Thoracic aorta (tissue), 2 donors: ENCODE measurements around the gene RBM23. TPM values are rescaled to one million over a fixed set of nuclear protein-coding genes. Genes with fewer than 3 reads are reported as not detected.

Experiments used
- ATAC-seq: fragments of 150-250 bp; one replicate; pipeline ENCODE4 v1.8.0; 2017; ENCODE audit warnings: low read depth; ENCODE audit not compliant: insufficient number of reproducible peaks, low FRiP score
- DNase-seq: peaks from one replicate; pipeline ENCODE4 v3.0.0-alpha.2; 2020; ENCODE audit warnings: low spot score
- H3K27ac ChIP-seq, 2 donors: fragments of 200-600 bp; sonication (generic); 1 replicate in 1 of 2; 2 replicates in 1 of 2; pipeline ENCODE4 v1.5.1; 2016; ENCODE audit warnings: mild to moderate bottlenecking in 2 of 2, moderate library complexity in 2 of 2
- H3K27me3 ChIP-seq: fragments of 200-600 bp; sonication (generic); replicated peaks from 2 replicates; pipeline ENCODE4 v1.6.0; 2016; ENCODE audit warnings: mild to moderate bottlenecking; ENCODE audit not compliant: insufficient read depth
- H3K36me3 ChIP-seq: fragments of 200-600 bp; sonication (generic); one replicate; pipeline ENCODE4 v1.5.1; 2016
- H3K4me1 ChIP-seq, 2 donors: fragments of 200-600 bp; sonication (generic); 1 replicate in 1 of 2; 2 replicates in 1 of 2; pipeline versions ENCODE4 v1.5.1 to v1.6.0; 2016; ENCODE audit warnings: low read depth in 2 of 2, mild to moderate bottlenecking in 1 of 2; ENCODE audit not compliant: control insufficient read depth in 1 of 2
- H3K4me3 ChIP-seq: fragments of 200-600 bp; sonication (generic); 2 replicates; pipeline ENCODE4 v1.5.1; 2016; ENCODE audit warnings: mild to moderate bottlenecking
- H3K9me3 ChIP-seq: fragments of 200-600 bp; sonication (generic); 2 replicates; pipeline ENCODE4 v1.5.1; 2016
- CTCF ChIP-seq: fragments of 200-600 bp; sonication (generic); IDR thresholded peaks from one replicate; pipeline ENCODE4 v1.5.1; 2019; ENCODE audit warnings: antibody characterized with exemption
- total RNA-seq, 2 donors: library from RNA; depleted of rRNA; stranded (reverse); fragments of >200 nt; gene quantifications; one replicate each; pipeline versions ENCODE4 v1.1.0 to v1.2.3, GENCODE V29; 2016

RBM23 gene
- total RNA-seq, 2 donors from 2014 or later = 75.9 to 731 TPM

- H3K9me3 ChIP-seq = no peaks in the 10 kb centered on the region
- peaks cover 54 to 70% of the 10 kb centered on the region in 2 donors for H3K4me1 ChIP-seq
- TF ChIP-seq CTCF = no peak
- peak overlapping the region; percentile 91 to 96 for H3K27ac ChIP-seq
- ATAC-seq = peak; percentile 35
- peak; percentile 86 for DNase-seq
- no peak overlapping the region for H3K4me3 ChIP-seq
- H3K36me3 ChIP-seq = peaks cover 2% of the 10 kb centered on the region
- H3K27me3 ChIP-seq = no peaks in the 10 kb centered on the region
Observed at GRCh38 chr14:22850944-22851764, 67.8 kb downstream of the RBM23 start.

DNA sequence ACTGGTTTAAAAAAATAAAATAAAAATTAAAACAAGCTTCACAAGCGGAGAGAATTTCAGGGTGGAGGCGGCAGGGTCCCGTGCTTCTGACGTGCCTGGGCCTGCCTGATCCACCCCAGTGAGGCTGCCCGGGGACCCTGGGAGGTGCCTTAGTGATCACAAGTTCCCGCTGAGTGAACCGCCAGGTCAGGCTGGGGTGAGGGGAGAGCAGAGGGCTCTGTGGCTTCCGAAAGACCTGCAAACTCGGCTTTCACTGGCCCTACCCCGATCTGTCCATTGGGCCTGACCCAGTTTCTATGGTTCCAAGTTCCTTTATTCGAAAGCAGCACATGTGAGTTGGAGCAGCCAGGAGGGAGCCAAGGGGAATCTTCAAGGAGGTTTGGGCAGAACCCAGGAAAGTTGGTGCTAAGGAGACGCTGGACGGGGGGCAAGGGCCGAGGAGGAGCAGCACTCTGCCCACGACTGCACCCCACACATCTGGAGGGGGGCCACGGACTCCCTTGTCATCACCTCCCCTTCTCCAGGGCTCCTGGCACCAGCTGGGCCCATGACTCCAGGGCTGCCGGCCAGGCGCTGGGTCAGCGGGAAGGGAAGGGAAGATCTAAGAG lies 69.6 kb downstream of the RBM23 start:
- Histone ChIP-seq H3K27me3 (no peaks in the 10 kb centered on the region), H3K36me3 (peaks cover 20% of the 10 kb centered on the region), H3K4me3 (peak overlapping the region; percentile 46), H3K4me1 (peaks cover 57 to 88% of the 10 kb centered on the region in 2 donors), H3K27ac (peak overlapping the region; percentile 91 to 96), H3K9me3 (no peaks in the 10 kb centered on the region)
- DNase-seq (peak; percentile 25), ATAC-seq (no peak)
- no peak for TF ChIP-seq CTCF

DNA sequence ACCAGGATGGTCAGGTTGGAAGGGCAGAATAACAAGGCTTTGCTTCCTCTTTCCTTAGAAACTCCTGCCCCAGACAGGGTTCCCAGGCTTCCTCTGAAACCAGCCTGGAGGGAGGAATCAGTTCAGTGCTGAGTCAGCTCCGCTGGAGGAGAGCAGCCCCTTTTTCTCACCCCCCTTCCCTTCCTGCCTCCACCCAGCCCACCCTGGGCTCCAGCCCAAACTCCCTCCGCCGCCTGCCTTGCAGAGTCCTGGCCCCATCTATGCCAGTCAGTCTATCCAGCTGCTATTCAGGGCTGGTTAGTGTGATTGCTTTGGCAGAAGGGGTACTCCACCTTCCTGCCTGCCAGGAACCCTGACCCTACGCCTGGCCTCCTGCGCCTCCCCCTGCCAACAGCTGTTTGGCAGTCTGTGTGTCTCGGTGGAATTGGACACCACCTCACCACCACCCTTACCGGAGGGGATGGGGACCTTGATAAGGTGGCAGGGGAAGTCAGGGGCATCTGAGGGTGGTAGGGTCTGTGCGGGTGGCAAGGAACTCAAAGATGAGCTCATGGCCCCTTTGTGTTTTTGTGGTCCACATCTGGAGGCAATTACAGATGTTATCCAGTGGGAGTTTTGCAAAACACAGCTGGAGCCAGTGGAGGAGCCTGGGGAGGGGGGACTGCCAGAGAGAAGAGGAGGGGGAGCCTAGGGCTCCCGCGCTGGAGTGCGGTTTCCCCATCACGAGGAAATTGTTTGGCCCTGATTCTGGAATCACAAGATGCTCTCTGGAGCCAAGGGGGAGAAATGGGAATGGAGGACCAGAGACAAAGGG lies 70.4 kb downstream of the RBM23 start:
- Histone ChIP-seq H3K36me3 (peaks cover 27% of the 10 kb centered on the region), H3K4me3 (peak overlapping the region; percentile 46), H3K9me3 (no peaks in the 10 kb centered on the region), H3K27ac (peak overlapping the region; percentile 91 to 96), H3K4me1 (peaks cover 57 to 89% of the 10 kb centered on the region in 2 donors), H3K27me3 (no peaks in the 10 kb centered on the region)
- ATAC-seq = peak; percentile 65
- peak; percentile 60 for DNase-seq
- no peak for TF ChIP-seq CTCF

- no peaks in the 10 kb centered on the region for H3K27me3 ChIP-seq
- no peak for TF ChIP-seq CTCF
- H3K4me3 ChIP-seq = peak overlapping the region; percentile 46
- peak overlapping the region; percentile 91 to 96 for H3K27ac ChIP-seq
- DNase-seq (no peak), ATAC-seq (no peak)
- H3K36me3 ChIP-seq = peaks cover 35% of the 10 kb centered on the region
- peaks cover 54 to 89% of the 10 kb centered on the region in 2 donors for H3K4me1 ChIP-seq
- no peaks in the 10 kb centered on the region for H3K9me3 ChIP-seq
Observed at GRCh38 chr14:22847661-22848341, 71.1 kb downstream of the RBM23 start.
